Neural cell (in vitro differentiated cells): ENCODE results near the gene PECR.

Source experiments
- CTCF ChIP-seq: fragments of 450-650 bp; IDR thresholded peaks from 2 replicates; pipeline ENCODE4 v1.5.1; 2014; ENCODE audit warnings: antibody characterized with exemption, mild to moderate bottlenecking, moderate library complexity; ENCODE audit not compliant: poor library complexity, severe bottlenecking
- EP300 ChIP-seq: fragments of 450-650 bp; conservative IDR thresholded peaks from 2 replicates; pipeline ENCODE4 v1.6.1; 2014; ENCODE audit warnings: antibody characterized with exemption, mild to moderate bottlenecking, moderate library complexity; ENCODE audit not compliant: poor library complexity, severe bottlenecking
- EZH2 ChIP-seq: fragments of 200-600, 300-800 bp; shearing (Covaris generic), sonication (generic); IDR thresholded peaks from 2 replicates; pipeline ENCODE4 v1.6.1; 2014; ENCODE audit warnings: antibody characterized with exemption, low read length, borderline replicate concordance, mild to moderate bottlenecking; ENCODE audit not compliant: insufficient read depth, poor library complexity, severe bottlenecking
- MXI1 ChIP-seq: fragments of 450-650 bp; conservative IDR thresholded peaks from 2 replicates; pipeline ENCODE4 v1.6.1; 2014; ENCODE audit warnings: antibody characterized with exemption, mild to moderate bottlenecking; ENCODE audit not compliant: poor library complexity, severe bottlenecking
- POLR2AphosphoS5 ChIP-seq: IDR thresholded peaks from 2 replicates; pipeline ENCODE4 v1.6.1; 2012
- REST ChIP-seq: IDR thresholded peaks from 2 replicates; pipeline ENCODE4 v1.6.1; 2012; ENCODE audit warnings: borderline replicate concordance
- TAF1 ChIP-seq: IDR thresholded peaks from 2 replicates; pipeline ENCODE4 v1.6.1; 2012; ENCODE audit warnings: low read depth

- TF ChIP-seq TAF1 (no peak), POLR2AphosphoS5 (no peak), EZH2 (no peak), CTCF (no peak), EP300 (no peak), REST (no peak), MXI1 (no peak)
Measured at GRCh38 chr2:216073773-216074172, 7.8 kb downstream of the PECR start.
